Measurements from ENCODE around the gene IGFL2.
"Not testable (repeated sequence)": the region's sequence is repeated elsewhere in the genome, so short reads cannot be mapped to it uniquely, and the experiment has no call there.

Gene IGFL2

GRCh38 chr19:46186101-46186716, 38.2 kb downstream of the IGFL2 start:
- in situ Hi-C loops (cut with MboI; ENCODE audit: low pct_unique_long_range_greater_than_20kb, low sequenced_read_pairs, unreplicated experiment), result loop anchor here (25.0 kb wide), 1 partner anchor 99 kb away; no protein-coding TSS in a partner anchor
- TF ChIP-seq CTCF (IDR thresholded peaks at IDR 0.05; ENCODE audit: extremely low read depth, insufficient read depth, missing control alignments), result no peak
- DNase-seq (ENCODE audit: low spot score), result no peak

- no peak for TF ChIP-seq CTCF (IDR thresholded peaks at IDR 0.05; ENCODE audit: extremely low read depth, insufficient read depth, missing control alignments)
- in situ Hi-C loops (cut with MboI; ENCODE audit: low pct_unique_long_range_greater_than_20kb, low sequenced_read_pairs, unreplicated experiment), result loop anchor here (25.0 kb wide), 1 partner anchor 99 kb away; no protein-coding TSS in a partner anchor
- DNase-seq (ENCODE audit: low spot score), result no peak
These were observed 38.7 kb downstream of the IGFL2 start for GRCh38 chr19:46186717-46187101.

DNA sequence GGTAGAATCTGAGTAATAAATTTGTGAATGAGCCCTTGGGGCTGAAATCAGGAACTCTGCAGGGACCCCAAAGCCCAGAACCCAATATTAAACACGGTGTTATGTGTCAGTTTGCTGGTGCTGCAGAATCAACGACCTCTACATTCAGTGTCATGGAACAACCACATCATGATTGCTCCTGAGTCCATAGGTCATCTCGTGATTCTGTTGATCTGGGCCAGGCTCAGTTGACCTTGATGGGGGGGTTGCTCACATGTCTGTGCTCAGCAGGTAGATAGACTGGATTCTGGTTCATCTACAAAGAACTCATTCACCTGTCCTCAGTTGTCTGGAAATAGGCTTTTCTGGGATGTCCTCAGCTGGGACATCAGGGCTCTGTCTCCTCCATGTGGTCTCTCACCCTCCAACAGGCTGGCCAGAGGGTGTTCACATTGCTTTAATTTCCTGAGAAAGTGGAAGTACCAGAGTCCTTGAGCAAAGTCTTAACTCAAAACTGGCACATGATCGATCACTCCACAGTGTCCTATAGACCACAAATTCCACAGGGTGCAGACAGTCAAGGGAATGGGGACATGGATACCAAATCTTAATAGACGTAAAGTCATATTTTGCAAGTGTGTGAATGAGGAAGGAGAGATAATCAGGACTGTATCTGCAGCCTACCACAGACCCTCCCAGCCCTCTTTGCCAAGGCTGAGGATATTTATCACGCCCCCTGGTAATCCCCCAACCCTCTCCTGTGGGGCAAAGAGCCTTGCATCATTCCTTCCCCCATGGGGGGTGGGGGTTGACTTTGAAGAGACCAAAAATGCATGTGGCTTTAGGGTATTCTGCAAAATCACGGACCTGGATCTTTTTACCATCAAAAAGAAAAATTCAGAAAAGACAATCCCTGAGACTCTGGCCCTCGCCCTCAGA, 42.2 kb downstream of the IGFL2 start:
- no peak for TF ChIP-seq CTCF (IDR thresholded peaks at IDR 0.05; ENCODE audit: extremely low read depth, insufficient read depth, missing control alignments)
- no peak for DNase-seq (ENCODE audit: low spot score)
- in situ Hi-C loops (cut with MboI; ENCODE audit: low pct_unique_long_range_greater_than_20kb, low sequenced_read_pairs, unreplicated experiment), result loop anchor here (25.0 kb wide), 1 partner anchor 103 kb away; no protein-coding TSS in a partner anchor

- TF ChIP-seq CTCF (IDR thresholded peaks at IDR 0.05; ENCODE audit: extremely low read depth, insufficient read depth, missing control alignments), result no peak
- no peak for DNase-seq (ENCODE audit: low spot score)
- in situ Hi-C loops (cut with MboI; ENCODE audit: low pct_unique_long_range_greater_than_20kb, low sequenced_read_pairs, unreplicated experiment), result loop anchor here (25.0 kb wide), 1 partner anchor 104 kb away; no protein-coding TSS in a partner anchor
These were observed 43.3 kb downstream of the IGFL2 start for GRCh38 chr19:46191356-46191755.

DNA sequence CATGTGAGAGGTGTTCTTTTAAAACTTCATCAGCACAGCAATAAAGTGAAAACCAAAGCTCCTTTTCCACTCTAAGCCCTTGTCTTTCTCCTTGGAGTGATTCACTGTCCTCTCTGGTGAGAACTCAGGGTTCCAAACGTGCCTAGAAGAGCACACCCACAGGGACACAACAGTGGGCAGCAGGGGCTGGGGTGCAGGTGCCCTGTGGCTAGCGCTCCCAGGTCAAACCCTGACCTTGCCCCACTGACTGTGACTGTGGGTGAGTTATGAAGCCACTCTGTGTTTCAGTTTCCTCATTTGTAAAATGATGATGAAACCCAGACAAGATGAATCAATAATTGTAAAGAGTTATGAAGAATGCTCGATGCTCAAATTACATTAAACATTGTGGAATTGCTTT, 43.9 kb downstream of the IGFL2 start:
- no peak for TF ChIP-seq CTCF (IDR thresholded peaks at IDR 0.05; ENCODE audit: extremely low read depth, insufficient read depth, missing control alignments)
- in situ Hi-C loops (cut with MboI; ENCODE audit: low pct_unique_long_range_greater_than_20kb, low sequenced_read_pairs, unreplicated experiment), result loop anchor here (25.0 kb wide), 1 partner anchor 105 kb away; no protein-coding TSS in a partner anchor
- no peak for DNase-seq (ENCODE audit: low spot score)

DNA sequence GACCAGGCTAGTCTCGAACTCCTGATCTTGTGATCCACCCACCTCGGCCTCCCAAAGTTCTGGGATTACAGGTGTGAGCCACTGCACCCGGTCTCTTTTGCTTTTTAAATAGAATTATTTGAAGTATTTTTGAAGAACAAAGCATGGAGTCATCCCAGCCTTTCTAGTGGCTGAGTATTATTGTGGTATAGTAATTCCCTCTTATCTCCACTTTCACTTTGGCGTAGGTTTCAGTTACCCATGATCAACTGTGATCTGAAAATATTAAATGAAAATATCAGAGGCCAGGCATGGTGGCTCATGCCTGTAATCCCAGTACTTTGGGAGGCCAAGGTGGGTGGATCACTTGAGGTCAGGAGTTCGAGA, 44.6 kb downstream of the IGFL2 start:
- in situ Hi-C loops (cut with MboI; ENCODE audit: low pct_unique_long_range_greater_than_20kb, low sequenced_read_pairs, unreplicated experiment), result loop anchor here (25.0 kb wide), 1 partner anchor 105 kb away; no protein-coding TSS in a partner anchor
- not testable (repeated sequence) for DNase-seq (ENCODE audit: low spot score)
